ENCODE data around the gene FRMD4A.

Gene FRMD4A

DNA sequence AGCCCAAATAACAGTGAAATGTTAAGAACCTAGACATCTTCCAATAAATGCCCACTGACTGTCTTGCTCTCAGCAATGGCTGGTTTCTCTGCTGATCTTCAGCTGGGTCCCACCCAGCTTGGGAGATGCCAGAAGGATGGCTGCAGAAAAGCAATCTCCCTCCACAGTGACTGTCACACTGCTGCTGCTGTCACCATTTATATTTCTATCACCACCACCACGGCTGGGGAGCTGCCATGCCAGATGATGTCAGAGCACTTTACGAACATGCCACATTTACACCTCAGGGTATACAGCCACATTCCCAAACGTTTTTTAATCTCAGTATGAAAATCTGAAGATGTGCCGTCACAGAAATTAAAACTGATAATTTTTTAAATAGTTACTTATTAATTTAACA lies 29.8 kb upstream of the FRMD4A start:
- POLR2A ChIA-PET: no interaction called here
- TF ChIP-seq, protein P1, sequence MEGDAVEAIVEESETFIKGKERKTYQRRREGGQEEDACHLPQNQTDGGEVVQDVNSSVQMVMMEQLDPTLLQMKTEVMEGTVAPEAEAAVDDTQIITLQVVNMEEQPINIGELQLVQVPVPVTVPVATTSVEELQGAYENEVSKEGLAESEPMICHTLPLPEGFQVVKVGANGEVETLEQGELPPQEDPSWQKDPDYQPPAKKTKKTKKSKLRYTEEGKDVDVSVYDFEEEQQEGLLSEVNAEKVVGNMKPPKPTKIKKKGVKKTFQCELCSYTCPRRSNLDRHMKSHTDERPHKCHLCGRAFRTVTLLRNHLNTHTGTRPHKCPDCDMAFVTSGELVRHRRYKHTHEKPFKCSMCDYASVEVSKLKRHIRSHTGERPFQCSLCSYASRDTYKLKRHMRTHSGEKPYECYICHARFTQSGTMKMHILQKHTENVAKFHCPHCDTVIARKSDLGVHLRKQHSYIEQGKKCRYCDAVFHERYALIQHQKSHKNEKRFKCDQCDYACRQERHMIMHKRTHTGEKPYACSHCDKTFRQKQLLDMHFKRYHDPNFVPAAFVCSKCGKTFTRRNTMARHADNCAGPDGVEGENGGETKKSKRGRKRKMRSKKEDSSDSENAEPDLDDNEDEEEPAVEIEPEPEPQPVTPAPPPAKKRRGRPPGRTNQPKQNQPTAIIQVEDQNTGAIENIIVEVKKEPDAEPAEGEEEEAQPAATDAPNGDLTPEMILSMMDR (IDR thresholded peaks at IDR 0.05; ENCODE audit: control extremely low read depth, extremely low read depth, low read depth, missing control alignments): no peak
- CTCF ChIA-PET: interaction anchor here (1.4 kb wide), 1 partner anchor 36 kb away, joined by 3 read pairs; no protein-coding TSS in a partner anchor
- no peak for DNase-seq (ENCODE audit: extremely low spot score)

DNA sequence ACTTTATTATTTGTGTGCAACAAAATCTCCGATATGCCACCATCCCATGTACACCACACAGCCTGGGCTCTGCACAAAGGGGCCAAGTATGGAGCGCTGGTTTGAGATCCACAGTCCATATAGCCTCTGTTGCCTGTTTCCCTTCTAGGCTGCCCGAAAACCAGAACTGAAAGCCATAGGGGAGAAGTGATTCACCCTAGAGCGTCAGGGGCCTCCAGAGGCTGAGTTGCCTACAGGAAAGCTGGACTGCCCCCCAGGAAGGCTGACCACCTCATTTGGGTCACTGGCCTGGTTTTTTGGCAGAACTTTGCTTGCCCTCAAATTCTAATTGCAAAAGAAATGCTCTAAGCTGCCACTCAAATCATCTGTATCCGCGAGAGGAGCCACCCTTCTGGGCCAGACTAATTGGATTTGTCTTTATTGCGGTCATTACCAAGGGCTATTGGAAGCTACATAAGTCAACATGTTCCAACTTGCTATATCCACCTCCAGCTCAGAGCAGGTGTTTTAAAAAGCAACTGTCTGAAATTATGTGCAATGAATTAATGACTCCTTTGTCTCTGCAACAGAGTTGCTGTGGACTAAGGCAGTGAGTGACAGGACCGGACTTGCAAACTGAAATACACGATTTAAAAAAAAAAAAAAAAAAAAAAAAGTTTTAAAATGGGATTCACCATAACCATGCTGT lies 28.3 kb upstream of the FRMD4A start:
- no peak for DNase-seq (ENCODE audit: extremely low spot score)
- TF ChIP-seq, protein P1 (IDR thresholded peaks at IDR 0.05; ENCODE audit: control extremely low read depth, extremely low read depth, low read depth, missing control alignments): no peak
- POLR2A ChIA-PET: no interaction called here
- CTCF ChIA-PET: interaction anchor here (1.4 kb wide), 1 partner anchor 38 kb away, joined by 3 read pairs; no protein-coding TSS in a partner anchor

GRCh38 chr10:14356921-14357320 lies 26.2 kb upstream of the FRMD4A start:
- ChIA-PET POLR2A (no interaction called here), CTCF (no interaction called here)
- TF ChIP-seq, protein P1 (IDR thresholded peaks at IDR 0.05; ENCODE audit: control extremely low read depth, extremely low read depth, low read depth, missing control alignments): no peak
- no peak for DNase-seq (ENCODE audit: extremely low spot score)

DNA sequence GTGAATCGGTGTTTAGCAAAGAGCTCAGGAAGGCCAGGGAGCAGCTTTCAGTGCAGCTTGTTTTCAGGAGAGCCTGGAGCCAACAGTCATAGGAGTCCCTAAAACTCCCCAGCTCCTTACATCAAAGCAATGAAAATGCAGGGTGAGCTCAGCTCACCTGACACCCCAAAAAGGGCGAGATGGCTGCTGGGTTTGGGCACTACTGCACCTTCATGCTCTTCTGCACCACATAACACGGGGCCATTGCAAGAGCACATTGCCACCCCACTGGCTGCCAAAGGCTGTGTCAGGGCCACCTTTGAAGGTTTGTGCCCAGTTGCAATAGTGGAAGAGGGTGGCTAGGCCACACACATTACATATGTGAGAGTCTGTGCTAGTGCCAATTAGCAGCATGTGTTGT lies 25.0 kb upstream of the FRMD4A start:
- CTCF ChIA-PET: no interaction called here
- TF ChIP-seq, protein P1 (IDR thresholded peaks at IDR 0.05; ENCODE audit: control extremely low read depth, extremely low read depth, low read depth, missing control alignments): no peak
- DNase-seq (ENCODE audit: extremely low spot score): no peak
- POLR2A ChIA-PET: no interaction called here

GRCh38 chr10:14353291-14353913 lies 22.7 kb upstream of the FRMD4A start:
- ChIA-PET POLR2A (no interaction called here), CTCF (interaction anchor here (0.7 to 0.9 kb wide), 2 partner anchors 30 to 43 kb away, joined by 3 read pairs; no protein-coding TSS in a partner anchor)
- no peak for DNase-seq (ENCODE audit: extremely low spot score)
- TF ChIP-seq, protein P1 (IDR thresholded peaks at IDR 0.05; ENCODE audit: control extremely low read depth, extremely low read depth, low read depth, missing control alignments): no peak

DNA sequence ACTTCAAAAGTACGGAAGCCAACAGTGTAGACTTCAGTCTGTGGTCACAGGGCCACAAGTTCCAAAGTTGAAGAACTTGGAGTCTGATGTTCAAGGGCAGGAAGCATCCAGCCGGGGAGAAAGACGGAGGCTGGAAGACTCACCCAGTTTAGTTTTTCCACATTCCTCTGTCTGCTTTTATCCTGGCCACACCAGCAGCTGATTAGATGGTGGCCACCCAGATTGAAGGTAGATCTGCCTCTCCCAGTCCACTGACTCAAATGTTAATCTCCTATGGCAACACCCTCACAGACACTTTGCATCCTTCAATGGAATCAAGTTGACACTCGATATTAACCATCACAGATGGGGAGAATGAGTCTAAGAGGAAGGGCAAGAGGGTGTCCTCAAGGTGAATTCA lies 19.3 kb upstream of the FRMD4A start:
- TF ChIP-seq, protein P1 (IDR thresholded peaks at IDR 0.05; ENCODE audit: control extremely low read depth, extremely low read depth, low read depth, missing control alignments): no peak
- CTCF ChIA-PET: no interaction called here
- DNase-seq (ENCODE audit: extremely low spot score): no peak
- POLR2A ChIA-PET: no interaction called here
